HCT116 (cell line): ENCODE measurements around the gene SLC6A11. TPM values are rescaled to one million over a fixed set of nuclear protein-coding genes. Genes with fewer than 3 reads are reported as not detected.

Experiments used
- ATAC-seq: fragments of 200-7000 bp; cut with Tn5 transposase; 2 replicates; pipeline ENCODE4 v1.9.1; 2020; ENCODE audit warnings: mild to moderate bottlenecking, moderate library complexity
- BruUV-seq: library from RNA; stranded (reverse); fragments of 400-500 nt; replicated peaks from 2 replicates; lab custom pipeline; 2021; lab: Mats Ljungman, UMichigan
- CTCF ChIA-PET: fragments of 300-600 bp; sonication (Branson Sonifier 250); formaldehyde crosslinking; loops from one replicate; lab custom pipeline; 2021; ENCODE audit warnings: antibody characterized with exemption; lab: Charles Lee
- POLR2A ChIA-PET: fragments of 300-600, 350-600 bp; sonication (Branson Sonifier 250); formaldehyde crosslinking; loops from one replicate; lab custom pipeline; 2021; ENCODE audit warnings: antibody characterized with exemption; lab: Charles Lee
- RAD21 ChIA-PET, 2 experiments: fragments of 300-600 bp; sonication (Branson Sonifier 250); formaldehyde crosslinking; loops; one replicate each; lab custom pipeline; 2023; ENCODE audit warnings: low total read pairs in 2 of 2; ENCODE audit not compliant: uncharacterized antibody in 2 of 2, unreplicated experiment in 2 of 2, low non-redundant PET in 1 of 2; lab: Charles Lee
- DNase-seq: peaks from one replicate; pipeline ENCODE4 v3.0.0-alpha.2; 2010; ENCODE audit warnings: low read depth, low spot score
- H2AFZ ChIP-seq: fragments of 200-600 bp; shearing (Covaris generic), sonication (generic); 2 replicates; pipeline ENCODE4 v1.6.1; 2017; ENCODE audit warnings: low read depth, mixed run types, mixed read lengths, antibody characterized with exemption, low read length; ENCODE audit not compliant: poor library complexity, severe bottlenecking
- H3K27ac ChIP-seq: 2 replicates; pipeline ENCODE4 v1.5.1; 2012; ENCODE audit warnings: low read depth, low read length
- H3K27me3 ChIP-seq: fragments of 200-600 bp; sonication (generic); 2 replicates; pipeline ENCODE4 v1.6.1; 2016; ENCODE audit warnings: mixed run types, low read length, mixed read lengths; ENCODE audit not compliant: insufficient read depth
- H3K36me3 ChIP-seq, 2 experiments: fragments of 200-500 bp in 1 of 2; fragments of 200-600 bp in 1 of 2; sonication (Bioruptor generic) in 1 of 2; sonication (generic) in 1 of 2; 2 replicates each; pipeline versions ENCODE4 v1.5.1 to v1.6.1; 2014 to 2016; ENCODE audit warnings: low read length in 2 of 2, inconsistent platforms in 1 of 2, mixed read lengths in 1 of 2, mixed run types in 1 of 2; ENCODE audit not compliant: insufficient read depth in 2 of 2, control insufficient read depth in 1 of 2
- H3K4me1 ChIP-seq, 2 experiments: fragments of 200-600 bp in 1 of 2; sonication (generic) in 1 of 2; 2 replicates each; pipeline versions ENCODE4 v1.5.1 to v1.6.1; 2012 to 2017; ENCODE audit warnings: low read length in 2 of 2, inconsistent platforms in 1 of 2, mild to moderate bottlenecking in 1 of 2, mixed read lengths in 1 of 2, mixed run types in 1 of 2, moderate library complexity in 1 of 2; ENCODE audit not compliant: insufficient read depth in 2 of 2, control insufficient read depth in 1 of 2
- H3K4me2 ChIP-seq: fragments of 200-600 bp; sonication (generic); 2 replicates; pipeline ENCODE4 v1.6.1; 2017; ENCODE audit warnings: mixed run types, low read length, mixed read lengths
- H3K4me3 ChIP-seq, 2 experiments: fragments of 200-600 bp in 1 of 2; sonication (generic) in 1 of 2; replicated peaks in 1 of 2; 2 replicates each; pipeline ENCODE4 v1.5.1; 2011 to 2016; ENCODE audit warnings: low read length in 2 of 2, control low read depth in 1 of 2, low read depth in 1 of 2, mild to moderate bottlenecking in 1 of 2, mixed read lengths in 1 of 2, mixed run types in 1 of 2
- H3K79me2 ChIP-seq: fragments of 200-600 bp; sonication (generic); 2 replicates; pipeline ENCODE4 v1.6.1; 2017; ENCODE audit warnings: mild to moderate bottlenecking, mixed run types, low read length, moderate library complexity, mixed read lengths; ENCODE audit not compliant: insufficient read depth
- H3K9ac ChIP-seq: fragments of 200-600 bp; sonication (generic); 2 replicates; pipeline ENCODE4 v1.6.1; 2016; ENCODE audit warnings: low read length, mixed read lengths
- H3K9me2 ChIP-seq: fragments of 200-600 bp; sonication (generic), shearing (Covaris generic); 2 replicates; pipeline ENCODE4 v1.6.1; 2017; ENCODE audit warnings: mixed run types, mild to moderate bottlenecking, moderate library complexity; ENCODE audit not compliant: insufficient read depth
- H3K9me3 ChIP-seq, 2 experiments: fragments of 200-500 bp in 1 of 2; fragments of 200-600 bp in 1 of 2; sonication (Bioruptor generic) in 1 of 2; sonication (generic) in 1 of 2; 2 replicates each; pipeline ENCODE4 v1.6.1; 2014 to 2017; ENCODE audit warnings: low read length in 2 of 2, mixed read lengths in 2 of 2, inconsistent platforms in 1 of 2, low read depth in 1 of 2, mild to moderate bottlenecking in 1 of 2, mixed run types in 1 of 2, moderate library complexity in 1 of 2; ENCODE audit not compliant: control insufficient read depth in 1 of 2, insufficient read depth in 1 of 2
- H4K20me1 ChIP-seq: fragments of 200-600 bp; sonication (generic), shearing (Covaris generic); 2 replicates; pipeline ENCODE4 v1.6.1; 2017; ENCODE audit warnings: mixed run types, mild to moderate bottlenecking, moderate library complexity; ENCODE audit not compliant: insufficient read depth
- CEBPB ChIP-seq: IDR thresholded peaks from 2 replicates; pipeline ENCODE4 v1.6.1; 2012; ENCODE audit warnings: low read depth
- EGR1 ChIP-seq: IDR thresholded peaks from 2 replicates; pipeline ENCODE4 v1.6.1; 2012; ENCODE audit warnings: low read depth
- ELF1 ChIP-seq: IDR thresholded peaks from 2 replicates; pipeline ENCODE4 v1.6.1; 2012; ENCODE audit warnings: low read depth, borderline replicate concordance
- EZH2phosphoT487 ChIP-seq: fragments of 200-600 bp; IDR thresholded peaks from 2 replicates; pipeline ENCODE4 v1.6.1; 2018; ENCODE audit warnings: antibody characterized with exemption, borderline replicate concordance
- FOSL1 ChIP-seq: IDR thresholded peaks from 2 replicates; pipeline ENCODE4 v1.6.1; 2012; ENCODE audit warnings: low read depth
- JUND ChIP-seq: IDR thresholded peaks from 2 replicates; pipeline ENCODE4 v1.6.1; 2012
- POLR2A ChIP-seq: IDR thresholded peaks from 2 replicates; pipeline ENCODE4 v1.7.0; 2011; ENCODE audit warnings: borderline replicate concordance; ENCODE audit not compliant: insufficient read depth, insufficient read length; ENCODE audit errors: extremely low read depth
- POLR2AphosphoS5 ChIP-seq: IDR thresholded peaks from 2 replicates; pipeline ENCODE4 v1.6.1; 2011; ENCODE audit warnings: mild to moderate bottlenecking, low read depth, low read length, moderate library complexity
- SP1 ChIP-seq: IDR thresholded peaks from 2 replicates; pipeline ENCODE4 v1.6.1; 2012; ENCODE audit warnings: low read depth
- SRF ChIP-seq: IDR thresholded peaks from 2 replicates; pipeline ENCODE4 v1.6.1; 2012; ENCODE audit warnings: low read depth
- ZFX ChIP-seq: fragments of 450-650 bp; IDR thresholded peaks from 2 replicates; pipeline ENCODE4 v1.6.1; 2017
- intact Hi-C: fragments of 100-400 bp; cut with micrococcal nuclease; formaldehyde crosslinking; loops from 2 replicates; pipeline ENCODE4 v1.10.0; 2022
- total RNA-seq: library from RNA; stranded (reverse); gene quantifications from one replicate; pipeline ENCODE4 v1.2.1, GENCODE V29; 2021; ENCODE audit not compliant: unreplicated experiment
- TF ChIP-seq, protein P1 (sequence below): IDR thresholded peaks from 2 replicates; pipeline ENCODE4 v1.6.1; 2011; ENCODE audit warnings: mild to moderate bottlenecking, low read length, moderate library complexity; ENCODE audit not compliant: insufficient replicate concordance; ENCODE audit errors: extremely low read depth
- TF ChIP-seq, protein P2 (sequence below): IDR thresholded peaks from 2 replicates; pipeline ENCODE4 v1.6.1; 2012

SLC6A11 gene
- total RNA-seq, 1 experiment from 2014 or later = not detected

DNA sequence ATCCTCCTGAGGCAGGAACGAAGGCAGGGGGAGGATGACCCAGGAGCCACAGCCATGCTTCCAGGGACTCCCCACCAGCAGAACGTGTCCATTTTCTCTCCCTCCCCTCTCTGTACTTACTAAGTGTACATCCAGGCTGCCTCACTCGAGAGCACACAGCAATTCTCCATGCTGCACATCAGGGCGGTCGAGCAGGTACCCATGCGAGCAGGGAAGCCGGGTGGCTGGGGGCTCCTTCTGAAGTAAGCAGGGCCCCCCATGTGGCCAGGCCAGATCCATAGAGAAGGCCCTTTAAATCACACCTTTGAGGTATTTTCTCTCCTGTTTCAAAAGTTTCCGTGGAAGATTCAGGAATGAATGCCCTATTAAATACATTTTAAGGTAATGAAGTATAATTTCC is 41.2 kb upstream of the SLC6A11 start:
- DNase-seq (no peak), ATAC-seq (no peak)
- Histone ChIP-seq H2AFZ (no peak overlapping the region), H3K36me3 (no peaks in the 10 kb centered on the region), H4K20me1 (no peaks in the 10 kb centered on the region), H3K9me2 (no peaks in the 10 kb centered on the region), H3K4me1 (peaks cover 0 to 6% of the 10 kb centered on the region in 2 experiments; a peak in 2 of 4 replicates), H3K27ac (no peak overlapping the region), H3K9ac (no peak overlapping the region), H3K27me3 (peaks cover 13% of the 10 kb centered on the region; the same call in 1 of the 2 replicates)
- BruUV-seq = no TSS peak
- TF ChIP-seq FOSL1 = no peak
- no peak for TF ChIP-seq POLR2A
- TF ChIP-seq SP1 = no peak
- no peak for TF ChIP-seq CEBPB
- no peak for TF ChIP-seq JUND
- no peak for TF ChIP-seq ELF1
- no peak for TF ChIP-seq EGR1
- no peak for TF ChIP-seq ZFX
- no peak for TF ChIP-seq POLR2AphosphoS5
- TF ChIP-seq, all 23 proteins: peak for 0
- Histone ChIP-seq H3K4me2 (no peak overlapping the region), H3K79me2 (no peaks in the 10 kb centered on the region), H3K9me3 (no peaks in the 10 kb centered on the region), H3K4me3 (no peak overlapping the region)
- intact Hi-C loops = no loop called here
- POLR2A ChIA-PET = no interaction called here
- CTCF ChIA-PET = no interaction called here
- RAD21 ChIA-PET = no interaction called here

DNA sequence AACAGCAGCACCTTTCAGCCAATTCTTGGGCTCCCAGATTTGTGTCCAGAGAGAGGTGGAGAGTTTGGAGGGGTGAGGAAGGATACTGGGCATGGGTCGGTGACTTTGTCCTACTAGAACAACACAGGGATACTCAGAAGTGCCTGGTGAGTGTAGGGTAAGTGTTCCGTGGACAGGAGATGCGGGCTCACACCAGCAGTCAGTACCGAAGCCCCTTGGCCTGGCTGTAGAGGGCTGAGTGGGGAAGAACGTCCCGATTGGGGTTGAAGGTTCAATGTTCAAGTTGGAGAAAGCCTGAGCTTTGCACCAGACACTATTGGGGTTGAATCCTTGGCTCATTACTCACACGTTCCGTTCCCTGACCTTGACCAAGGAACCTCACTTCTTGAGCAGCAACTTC is 40.8 kb upstream of the SLC6A11 start:
- no peak overlapping the region for H3K27ac ChIP-seq
- no peaks in the 10 kb centered on the region for H4K20me1 ChIP-seq
- no peak overlapping the region for H3K4me3 ChIP-seq
- POLR2A ChIA-PET = no interaction called here
- no peak overlapping the region for H3K4me2 ChIP-seq
- no peak overlapping the region for H2AFZ ChIP-seq
- intact Hi-C loops = no loop called here
- RAD21 ChIA-PET = no interaction called here
- peaks cover 0 to 6% of the 10 kb centered on the region in 2 experiments; a peak in 2 of 4 replicates for H3K4me1 ChIP-seq
- H3K9ac ChIP-seq = no peak overlapping the region
- H3K9me2 ChIP-seq = no peaks in the 10 kb centered on the region
- no peak for DNase-seq
- no peak for ATAC-seq
- H3K36me3 ChIP-seq = no peaks in the 10 kb centered on the region
- no peaks in the 10 kb centered on the region for H3K9me3 ChIP-seq
- CTCF ChIA-PET = no interaction called here
- TF ChIP-seq, protein P1, sequence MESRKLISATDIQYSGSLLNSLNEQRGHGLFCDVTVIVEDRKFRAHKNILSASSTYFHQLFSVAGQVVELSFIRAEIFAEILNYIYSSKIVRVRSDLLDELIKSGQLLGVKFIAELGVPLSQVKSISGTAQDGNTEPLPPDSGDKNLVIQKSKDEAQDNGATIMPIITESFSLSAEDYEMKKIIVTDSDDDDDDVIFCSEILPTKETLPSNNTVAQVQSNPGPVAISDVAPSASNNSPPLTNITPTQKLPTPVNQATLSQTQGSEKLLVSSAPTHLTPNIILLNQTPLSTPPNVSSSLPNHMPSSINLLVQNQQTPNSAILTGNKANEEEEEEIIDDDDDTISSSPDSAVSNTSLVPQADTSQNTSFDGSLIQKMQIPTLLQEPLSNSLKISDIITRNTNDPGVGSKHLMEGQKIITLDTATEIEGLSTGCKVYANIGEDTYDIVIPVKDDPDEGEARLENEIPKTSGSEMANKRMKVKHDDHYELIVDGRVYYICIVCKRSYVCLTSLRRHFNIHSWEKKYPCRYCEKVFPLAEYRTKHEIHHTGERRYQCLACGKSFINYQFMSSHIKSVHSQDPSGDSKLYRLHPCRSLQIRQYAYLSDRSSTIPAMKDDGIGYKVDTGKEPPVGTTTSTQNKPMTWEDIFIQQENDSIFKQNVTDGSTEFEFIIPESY = no peak
- TF ChIP-seq ZFX (no peak), SRF (no peak), EZH2phosphoT487 (no peak), EGR1 (no peak), ELF1 (no peak), POLR2AphosphoS5 (no peak)
- TF ChIP-seq, protein P2, sequence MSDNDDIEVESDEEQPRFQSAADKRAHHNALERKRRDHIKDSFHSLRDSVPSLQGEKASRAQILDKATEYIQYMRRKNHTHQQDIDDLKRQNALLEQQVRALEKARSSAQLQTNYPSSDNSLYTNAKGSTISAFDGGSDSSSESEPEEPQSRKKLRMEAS = no peak
- H3K79me2 ChIP-seq = no peaks in the 10 kb centered on the region
- no TSS peak for BruUV-seq
- H3K27me3 ChIP-seq = peaks cover 13% of the 10 kb centered on the region; the same call in 1 of the 2 replicates
